HG03342 (cell line): Measurements from ENCODE around the gene COL9A3.

Experiments used
- ATAC-seq: cut with Tn5 transposase; IDR thresholded peaks from one replicate; pipeline ENCODE4 v1.9.1; 2021; ENCODE audit warnings: mild to moderate bottlenecking, moderate library complexity; ENCODE audit not compliant: unreplicated experiment

COL9A3 gene

GRCh38 chr20:62822239-62822787 lies 5.5 kb downstream of the COL9A3 start:
- ATAC-seq: no peak

DNA sequence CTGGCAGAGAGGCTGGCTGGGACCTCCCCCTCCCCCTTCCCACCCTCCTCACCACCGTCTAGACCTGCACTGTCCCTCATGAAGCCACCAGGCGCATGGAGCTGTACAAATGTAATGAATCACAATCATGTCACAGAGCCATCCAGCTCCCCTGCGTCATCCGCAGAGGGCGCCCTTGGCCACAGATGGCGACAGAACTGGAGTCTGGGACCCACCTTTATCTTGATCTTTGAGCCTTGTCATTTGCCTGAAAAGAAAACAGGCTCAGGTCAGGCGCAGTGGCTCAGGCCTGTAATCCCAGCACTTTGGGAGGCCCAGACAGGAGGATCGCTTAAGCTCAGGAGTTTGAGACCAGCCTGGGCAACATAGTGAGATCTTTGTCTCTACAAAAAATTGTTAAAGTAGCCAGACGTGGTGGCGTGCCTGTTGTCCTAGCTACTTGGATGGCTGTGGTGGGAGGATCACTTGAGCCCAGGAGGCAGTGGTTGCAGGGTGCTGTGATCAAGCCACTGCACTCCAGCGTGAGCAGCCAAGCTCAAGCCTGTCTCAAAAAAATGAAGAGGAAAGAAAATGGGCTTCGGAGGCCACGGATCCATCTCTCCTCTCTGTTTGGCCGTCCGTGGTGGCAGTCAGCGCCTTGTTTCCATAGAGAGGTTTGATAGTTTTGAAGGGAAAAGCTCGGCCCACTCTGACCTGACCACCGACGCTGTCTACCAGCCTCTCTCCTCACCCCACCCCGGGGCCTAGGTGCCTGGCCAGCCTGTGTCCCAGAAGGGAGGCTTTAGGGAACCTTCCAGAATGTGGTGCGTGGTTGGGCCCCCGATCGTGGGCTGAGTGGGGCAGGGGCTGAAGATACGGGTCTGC lies 6.2 kb downstream of the COL9A3 start:
- no peak for ATAC-seq

- no peak for ATAC-seq
Observed at GRCh38 chr20:62823688-62824475, 7.0 kb downstream of the COL9A3 start.

DNA sequence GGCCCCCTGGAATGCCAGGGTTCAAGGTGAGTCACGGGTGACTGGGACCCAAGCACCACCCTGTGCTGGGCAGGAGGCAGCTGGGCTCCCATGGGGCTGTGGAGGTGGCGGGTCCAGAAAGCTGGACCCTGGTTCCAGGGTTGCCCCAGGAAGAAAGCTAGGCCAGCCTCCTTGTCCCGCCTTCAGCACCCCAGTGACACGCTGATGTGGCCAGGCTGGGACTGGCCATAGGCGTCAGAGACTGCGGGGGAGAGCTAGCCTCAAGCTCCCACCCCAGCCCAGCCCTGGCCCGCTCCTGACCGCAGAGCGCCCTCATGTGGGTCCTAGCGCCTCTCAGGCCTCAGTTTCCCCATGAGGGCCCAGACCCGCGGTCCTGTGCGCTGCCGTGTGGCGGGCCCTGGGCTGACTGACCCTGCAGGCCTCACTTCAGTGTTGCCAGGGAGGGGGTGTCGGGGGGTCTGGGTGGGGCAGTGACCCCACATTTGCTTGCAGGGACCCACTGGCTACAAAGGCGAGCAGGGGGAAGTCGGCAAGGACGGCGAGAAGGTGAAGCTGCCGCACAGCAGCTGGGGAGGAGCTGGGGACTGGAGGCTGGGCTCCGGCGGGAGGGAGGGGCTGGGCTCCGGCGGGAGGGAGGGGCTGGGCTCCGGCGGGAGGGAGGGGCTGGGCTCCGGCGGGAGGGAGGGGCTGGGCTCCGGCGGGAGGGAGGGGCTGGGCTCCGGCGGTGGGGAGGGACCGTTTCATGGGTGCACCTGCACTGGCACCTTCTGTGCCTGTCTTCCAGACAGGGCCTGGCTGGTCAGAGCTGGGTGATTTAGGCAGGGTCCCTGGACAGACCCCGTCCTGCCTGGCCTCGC lies 7.9 kb downstream of the COL9A3 start:
- no peak for ATAC-seq

DNA sequence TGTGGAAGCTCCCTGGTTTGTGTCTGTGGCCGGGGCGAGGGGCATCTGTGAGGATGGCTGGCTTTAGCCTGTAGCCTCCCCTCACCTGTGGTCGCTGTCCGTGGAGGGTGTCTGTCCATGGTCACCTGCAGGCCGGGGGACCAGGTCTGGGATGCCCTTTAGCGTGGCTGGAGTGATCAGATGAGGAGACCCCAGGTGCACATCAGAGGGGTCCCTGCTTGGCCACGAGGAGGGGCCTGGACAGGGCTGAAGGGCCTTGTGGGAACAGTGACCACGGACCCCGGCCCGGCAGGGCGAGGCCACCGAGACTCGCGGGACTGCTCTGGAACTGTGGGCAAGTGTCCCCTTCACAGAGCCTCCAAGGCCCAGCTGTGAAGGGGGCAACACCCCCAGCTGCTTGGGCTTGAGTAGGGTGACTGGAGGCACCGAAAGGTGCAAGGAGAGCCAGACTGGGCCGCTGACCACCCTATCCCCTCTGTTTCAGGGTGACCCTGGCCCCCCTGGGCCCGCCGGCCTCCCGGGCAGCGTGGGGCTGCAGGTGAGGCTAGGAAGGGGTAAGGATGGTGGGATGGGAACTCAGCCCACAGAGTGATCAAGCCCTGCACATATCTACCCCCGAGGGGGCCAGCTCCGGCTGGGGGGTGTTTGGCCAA lies 8.6 kb downstream of the COL9A3 start:
- ATAC-seq: no peak

GRCh38 chr20:62825986-62826645 lies 9.3 kb downstream of the COL9A3 start:
- no peak for ATAC-seq

- no peak for ATAC-seq
Observed at GRCh38 chr20:62826646-62827310, 9.9 kb downstream of the COL9A3 start.

GRCh38 chr20:62827311-62828038 lies 10.6 kb downstream of the COL9A3 start:
- no peak for ATAC-seq

DNA sequence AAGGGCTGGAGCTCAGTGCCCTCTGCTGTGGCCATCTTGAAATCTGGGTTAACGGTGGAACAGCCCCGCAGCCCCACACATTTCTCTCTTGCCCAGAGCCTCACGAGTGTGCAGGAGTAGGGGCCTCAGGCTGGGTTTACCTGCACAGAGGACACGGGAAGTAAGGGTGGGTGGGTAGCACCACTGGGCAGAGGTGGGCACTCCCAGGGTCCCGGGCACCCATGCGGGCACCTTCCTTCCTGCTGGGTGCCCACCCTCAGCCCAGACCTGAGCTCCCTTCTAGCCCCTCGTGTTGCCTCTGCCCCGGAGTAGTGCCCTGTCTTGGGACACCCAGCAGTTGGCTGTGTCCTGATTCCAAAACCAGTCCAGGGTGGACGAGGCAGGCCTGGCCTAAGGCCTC lies 11.2 kb downstream of the COL9A3 start:
- no peak for ATAC-seq

GRCh38 chr20:62828511-62829230 lies 11.8 kb downstream of the COL9A3 start:
- ATAC-seq: no peak

DNA sequence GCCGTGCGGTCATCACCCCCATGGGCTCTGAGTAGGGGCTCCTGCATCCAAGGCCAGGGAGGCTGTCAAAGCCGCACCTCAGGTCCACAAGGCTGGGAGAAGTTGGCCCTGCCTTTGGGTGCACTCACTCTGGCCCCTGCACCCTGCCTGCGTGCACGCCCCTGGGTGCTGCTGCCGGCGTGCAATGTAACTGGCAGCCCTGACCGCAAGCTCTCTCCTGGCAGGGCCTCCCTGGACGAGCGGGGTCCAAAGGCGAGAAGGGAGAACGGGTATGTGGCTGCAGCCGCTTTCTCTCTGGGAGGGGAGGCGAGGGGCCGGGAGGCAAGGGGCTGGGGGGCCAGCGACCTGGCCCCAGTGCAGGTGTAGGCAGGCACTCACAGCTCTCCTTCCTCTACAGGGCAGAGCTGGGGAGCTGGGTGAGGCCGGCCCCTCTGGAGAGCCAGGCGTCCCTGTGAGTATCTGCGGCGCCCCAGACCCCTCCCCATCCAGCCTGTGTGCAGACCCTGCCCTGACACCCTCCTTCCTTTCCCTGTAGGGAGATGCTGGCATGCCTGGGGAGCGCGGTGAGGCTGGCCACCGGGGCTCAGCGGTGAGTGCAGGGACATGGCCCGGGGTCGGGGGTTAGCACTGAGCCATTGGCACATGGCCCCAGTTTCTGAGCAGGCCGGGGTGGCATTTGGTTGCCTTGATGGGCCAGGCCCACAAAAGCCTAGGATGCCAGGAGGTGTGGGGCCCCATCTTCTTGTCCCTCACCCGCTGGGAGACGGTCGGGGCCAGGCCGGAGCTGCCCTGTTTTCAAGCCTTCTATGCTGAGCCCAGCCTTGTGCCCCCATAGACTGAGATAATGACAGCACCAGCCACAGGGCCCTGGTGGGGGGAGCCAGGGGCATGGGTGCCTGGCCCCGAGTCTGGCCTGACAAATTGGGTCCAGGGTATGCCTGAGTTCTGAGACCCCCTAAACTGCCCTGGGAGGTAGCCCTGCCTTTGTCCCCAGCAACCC lies 12.7 kb downstream of the COL9A3 start:
- ATAC-seq: no peak

- no peak for ATAC-seq
Observed at GRCh38 chr20:62830251-62830650, 13.4 kb downstream of the COL9A3 start.

DNA sequence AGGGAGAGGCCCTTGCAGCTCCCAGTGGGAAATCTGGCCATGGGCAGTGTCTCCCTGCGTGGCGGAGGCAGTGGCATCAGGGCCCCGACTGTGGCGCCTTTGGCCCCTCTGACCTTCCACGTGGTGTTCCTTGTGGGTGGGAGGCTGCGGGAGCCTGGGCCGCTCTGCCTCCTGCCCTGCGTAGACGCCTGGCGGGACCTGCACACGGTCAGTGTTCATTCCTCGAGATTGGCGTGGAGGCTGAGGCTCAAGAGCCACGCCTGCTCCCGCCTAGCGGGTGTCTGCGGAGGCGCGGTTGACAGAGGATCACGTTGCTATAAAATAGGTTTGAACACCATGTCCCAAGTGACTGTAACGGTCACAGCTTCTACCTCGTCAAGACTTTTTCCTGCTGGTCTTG lies 14.0 kb downstream of the COL9A3 start:
- ATAC-seq: no peak

DNA sequence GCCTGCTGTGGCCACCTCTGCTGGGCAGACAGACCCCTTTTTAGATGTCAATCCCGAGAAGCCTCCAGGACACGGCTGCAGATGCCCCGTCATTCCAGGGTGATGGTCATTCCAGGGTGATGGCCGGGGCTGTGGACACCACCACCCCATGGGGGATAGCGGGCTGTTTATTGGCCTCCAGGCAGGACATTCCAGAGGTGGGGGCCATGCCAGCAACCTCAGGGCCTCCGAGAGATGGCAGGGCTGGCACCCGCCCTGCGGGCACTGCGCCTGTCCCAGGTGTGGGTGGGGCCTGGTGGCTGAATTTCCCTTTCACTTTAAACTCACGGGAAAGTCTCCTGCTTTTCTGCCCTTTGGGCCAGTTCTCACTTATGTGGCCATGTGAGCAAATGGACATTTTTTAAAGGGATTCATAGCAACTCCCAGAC lies 14.5 kb downstream of the COL9A3 start:
- no peak for ATAC-seq

DNA sequence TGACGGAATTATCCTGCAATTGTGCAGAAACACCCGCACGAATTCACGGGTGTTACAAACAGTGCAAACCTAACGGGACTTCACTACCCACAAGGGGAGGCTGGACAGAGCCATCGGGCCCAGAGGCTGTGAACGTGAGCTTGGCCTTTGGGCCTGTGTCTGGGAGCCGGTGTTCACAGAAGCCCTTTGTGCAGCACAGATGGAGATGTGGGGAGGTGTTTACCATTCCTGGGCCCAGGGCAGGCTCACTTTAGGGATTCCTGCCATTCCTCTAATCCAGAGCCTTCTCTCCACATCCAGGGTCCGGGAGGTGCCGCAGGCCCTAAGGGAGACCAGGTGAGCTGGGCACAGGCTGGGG lies 15.0 kb downstream of the COL9A3 start:
- no peak for ATAC-seq

- no peak for ATAC-seq
Observed at GRCh38 chr20:62832212-62832922, 15.5 kb downstream of the COL9A3 start.
